HG03469 (cell line): Measurements from ENCODE around the gene NPR2.

Source experiments
- ATAC-seq: cut with Tn5 transposase; IDR thresholded peaks from one replicate; pipeline ENCODE4 v1.9.1; 2021; ENCODE audit warnings: mild to moderate bottlenecking, moderate library complexity, moderate number of reproducible peaks; ENCODE audit not compliant: unreplicated experiment

The NPR2 gene

DNA sequence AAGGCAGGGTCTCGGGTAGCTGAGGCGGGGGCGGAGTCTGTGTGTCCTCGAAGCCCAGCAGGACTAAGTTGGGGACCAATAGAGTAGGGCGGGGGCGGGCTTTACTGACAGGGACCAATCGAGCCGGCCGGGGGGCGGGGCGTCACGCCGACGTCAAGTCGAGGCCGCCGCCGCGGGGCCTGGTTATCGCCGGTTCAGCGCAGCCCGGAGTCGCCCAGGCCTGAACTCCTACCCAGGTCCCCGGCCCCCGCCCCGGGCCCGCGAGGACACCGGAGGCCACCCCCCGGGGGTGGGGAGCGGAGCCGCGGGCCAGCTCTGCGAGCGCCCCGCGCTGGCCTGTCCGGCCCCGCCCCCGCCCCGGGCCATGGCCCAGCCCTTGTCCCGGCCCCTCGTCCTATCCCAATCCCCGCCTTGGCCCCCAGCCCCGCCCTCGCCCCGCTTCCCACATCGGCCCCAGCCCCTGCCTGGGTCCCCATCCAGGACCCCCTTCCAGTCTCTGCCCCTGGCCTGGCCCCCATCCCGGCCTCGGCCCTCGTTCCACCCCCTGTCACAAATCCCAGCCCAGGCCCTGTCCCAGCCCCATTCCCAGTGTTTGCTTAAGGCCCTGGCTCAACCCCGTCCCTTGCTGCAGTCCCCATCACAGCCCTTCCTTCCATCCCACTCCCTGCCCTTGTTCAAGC, 37.8 kb downstream of the NPR2 start, which contains the start of gene TMEM8B:
Gene TMEM8B (plus strand): TSS at position 145 of the 680 bp plus-strand sequence. CDS start 220 bp downstream, at position 365.
- no peak for ATAC-seq

DNA sequence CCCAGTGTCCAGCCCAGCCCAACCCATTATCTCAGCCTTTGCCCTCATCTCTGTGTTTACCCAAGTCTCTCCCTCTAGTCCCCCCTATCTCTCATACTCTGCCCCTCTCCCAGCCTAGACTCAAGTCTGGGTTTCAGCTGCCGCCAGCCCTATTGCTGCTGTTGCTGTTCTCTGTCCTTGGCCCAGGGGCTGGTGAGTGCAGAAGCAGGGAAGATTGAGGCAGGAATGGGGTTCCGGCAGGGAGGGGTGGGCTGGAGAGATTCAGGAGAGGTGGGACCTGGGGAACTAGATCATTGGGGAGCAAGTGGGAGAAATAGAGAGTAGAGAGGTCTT, 38.3 kb downstream of the NPR2 start:
- ATAC-seq = no peak

DNA sequence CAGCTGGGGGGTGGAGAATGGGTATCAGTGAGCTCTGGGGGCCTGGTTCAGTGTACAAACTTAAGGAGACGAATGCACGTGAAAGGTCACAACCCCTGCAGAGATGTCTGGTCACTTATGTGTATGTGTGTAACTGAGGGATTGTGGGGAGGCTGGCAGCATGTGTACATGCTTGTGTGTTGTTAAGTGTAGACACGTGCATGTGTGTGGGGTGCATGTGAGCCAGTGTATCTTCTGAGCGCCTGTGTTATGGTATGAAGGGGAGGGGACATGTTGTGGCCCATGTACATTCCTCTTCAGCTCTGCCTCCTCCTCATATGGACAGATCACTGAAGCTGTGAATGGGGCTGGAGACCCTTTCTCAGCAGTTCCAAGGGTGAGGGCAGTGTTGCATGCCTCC, 39.6 kb downstream of the NPR2 start:
- no peak for ATAC-seq

DNA sequence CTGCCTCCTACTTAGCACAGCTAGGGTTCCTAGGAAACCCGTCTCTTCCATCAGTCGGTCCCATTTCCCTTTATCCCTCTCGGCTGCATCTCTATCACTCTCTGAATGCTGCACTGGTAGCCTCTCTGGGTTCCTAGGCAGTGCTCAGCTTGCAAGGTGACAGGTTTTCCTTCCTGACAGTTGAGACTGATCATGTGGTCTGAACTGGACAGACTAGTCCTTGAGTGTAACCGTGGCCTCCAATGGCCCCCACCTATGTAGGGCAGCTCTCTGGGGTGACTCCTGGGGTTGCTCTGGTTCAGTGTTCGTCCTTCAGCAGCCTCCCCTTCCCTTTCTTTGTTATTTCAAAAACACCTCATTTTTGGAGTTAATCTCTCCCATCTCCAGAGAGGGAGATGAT, 41.4 kb downstream of the NPR2 start:
- no peak for ATAC-seq

DNA sequence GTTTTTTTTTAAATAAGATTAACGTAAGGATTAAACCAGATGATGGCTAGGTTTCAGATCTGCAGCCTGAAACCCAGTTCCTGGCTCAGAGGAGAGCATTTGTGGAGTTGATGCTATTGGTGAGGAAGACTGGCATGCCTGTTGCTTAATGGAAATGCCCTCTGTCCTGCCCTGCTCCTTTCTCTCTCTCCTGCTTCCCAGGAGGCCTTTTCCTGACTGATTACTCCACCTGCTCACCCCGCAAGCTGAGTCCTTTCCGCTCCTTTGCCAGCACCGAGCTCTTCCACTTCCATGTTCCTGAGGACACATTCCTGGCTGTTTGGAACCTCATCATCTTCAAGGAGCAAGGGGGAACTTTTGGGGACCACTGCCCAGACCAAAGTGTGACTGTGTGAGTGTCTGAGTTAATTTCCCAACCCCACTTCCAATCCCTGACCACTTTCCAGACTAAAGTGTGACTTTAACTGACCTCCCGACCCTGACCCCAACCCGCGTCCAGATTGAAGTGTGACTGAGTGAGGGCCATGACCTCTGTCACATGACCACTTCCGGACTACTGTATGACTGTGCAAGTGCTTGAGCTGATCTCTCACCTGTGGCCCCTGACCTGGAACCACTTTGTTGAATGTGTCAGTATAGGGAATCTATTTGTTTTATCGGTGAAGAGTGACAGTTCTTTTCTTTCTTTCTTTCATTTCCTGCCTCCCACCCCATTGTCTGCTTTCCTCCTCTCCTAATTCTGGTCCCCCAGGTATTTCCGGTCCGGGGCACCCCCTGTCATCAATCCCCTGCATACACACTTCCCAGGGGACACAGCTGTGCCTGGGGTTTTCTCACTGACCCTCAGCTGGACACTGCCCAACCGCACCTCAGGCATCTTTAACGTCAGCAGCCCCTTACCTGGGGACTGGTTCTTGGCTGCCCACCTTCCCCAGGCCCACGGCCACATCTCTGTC, 43.1 kb downstream of the NPR2 start:
- no peak for ATAC-seq

DNA sequence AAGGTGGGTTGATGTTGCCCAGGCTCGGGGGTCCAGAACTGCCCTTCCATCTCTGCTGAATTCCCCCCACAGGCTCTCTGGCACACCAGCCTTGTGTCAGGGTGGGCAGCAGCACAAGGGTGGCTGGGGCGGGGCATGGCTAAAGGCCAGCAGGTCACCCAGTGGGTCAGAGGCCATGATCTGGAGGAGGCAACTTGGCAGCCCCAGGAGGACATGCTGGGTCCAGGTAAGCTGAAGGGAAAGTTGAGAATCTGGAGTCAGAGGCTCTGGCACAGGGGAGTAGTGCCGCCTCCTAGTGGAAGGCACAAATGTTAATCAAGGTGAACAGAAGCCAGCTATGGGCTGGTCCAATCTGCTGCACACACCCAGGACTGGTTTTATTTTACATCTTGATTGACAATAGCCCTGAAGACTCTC, 43.8 kb downstream of the NPR2 start:
- no peak for ATAC-seq

DNA sequence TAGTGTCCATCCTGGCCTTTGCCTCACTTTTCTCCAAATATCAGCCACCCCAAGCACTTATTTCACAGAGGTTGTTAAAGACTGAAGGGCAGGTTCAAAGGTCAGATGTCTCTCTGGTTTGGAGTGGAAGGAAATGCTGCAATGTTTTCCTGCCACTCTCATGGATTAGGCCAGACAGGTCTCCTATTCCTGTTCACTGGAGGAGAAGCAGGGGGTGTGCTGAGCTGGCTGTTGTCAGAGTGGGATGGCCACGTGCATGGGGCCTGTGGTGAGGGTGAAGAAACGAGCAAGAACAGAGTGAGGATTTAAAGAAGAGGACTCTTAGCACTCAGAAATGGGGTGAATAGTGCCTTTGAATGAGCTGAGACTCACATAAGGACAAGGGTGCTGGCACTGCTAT, 44.4 kb downstream of the NPR2 start:
- ATAC-seq = no peak

DNA sequence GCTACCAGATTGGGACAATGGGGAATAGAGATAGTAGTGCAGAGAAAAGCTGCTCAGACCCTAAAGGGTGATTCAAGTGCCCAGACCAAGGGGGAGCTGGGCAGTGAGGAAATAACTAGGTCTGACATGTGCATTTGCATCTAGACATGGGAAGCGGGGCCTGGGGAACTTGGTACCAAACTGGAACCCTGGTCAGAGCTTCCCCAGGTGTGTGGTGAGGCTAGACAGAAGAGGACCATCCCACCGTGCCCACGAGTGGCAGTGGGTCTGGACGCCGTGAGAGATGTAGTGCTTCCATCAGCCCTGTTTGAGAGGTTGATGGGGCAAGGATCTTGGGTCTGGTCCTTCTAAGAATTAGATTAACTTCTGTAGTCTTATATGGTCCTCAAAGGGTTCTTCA, 45.2 kb downstream of the NPR2 start:
- no peak for ATAC-seq

DNA sequence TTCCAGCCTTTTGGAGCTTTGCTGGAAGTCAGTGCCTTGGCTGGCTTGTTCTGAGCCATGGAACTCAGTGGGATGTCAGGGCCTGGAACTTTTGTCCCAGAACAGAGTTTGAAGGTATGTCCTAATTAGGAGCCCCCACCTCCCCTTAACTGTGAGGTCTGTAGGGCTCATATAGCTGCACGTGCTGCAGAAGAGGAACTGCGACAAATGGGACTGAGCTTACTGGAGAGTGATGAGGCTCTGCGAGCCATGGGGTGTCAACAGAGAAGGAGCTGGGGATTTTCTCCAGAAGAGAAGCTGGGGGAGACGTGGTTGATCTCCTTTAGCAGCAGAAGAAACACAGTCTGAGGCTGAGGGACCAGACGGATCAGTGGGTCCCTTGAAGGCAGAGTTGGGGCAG, 48.5 kb downstream of the NPR2 start:
- ATAC-seq = no peak

DNA sequence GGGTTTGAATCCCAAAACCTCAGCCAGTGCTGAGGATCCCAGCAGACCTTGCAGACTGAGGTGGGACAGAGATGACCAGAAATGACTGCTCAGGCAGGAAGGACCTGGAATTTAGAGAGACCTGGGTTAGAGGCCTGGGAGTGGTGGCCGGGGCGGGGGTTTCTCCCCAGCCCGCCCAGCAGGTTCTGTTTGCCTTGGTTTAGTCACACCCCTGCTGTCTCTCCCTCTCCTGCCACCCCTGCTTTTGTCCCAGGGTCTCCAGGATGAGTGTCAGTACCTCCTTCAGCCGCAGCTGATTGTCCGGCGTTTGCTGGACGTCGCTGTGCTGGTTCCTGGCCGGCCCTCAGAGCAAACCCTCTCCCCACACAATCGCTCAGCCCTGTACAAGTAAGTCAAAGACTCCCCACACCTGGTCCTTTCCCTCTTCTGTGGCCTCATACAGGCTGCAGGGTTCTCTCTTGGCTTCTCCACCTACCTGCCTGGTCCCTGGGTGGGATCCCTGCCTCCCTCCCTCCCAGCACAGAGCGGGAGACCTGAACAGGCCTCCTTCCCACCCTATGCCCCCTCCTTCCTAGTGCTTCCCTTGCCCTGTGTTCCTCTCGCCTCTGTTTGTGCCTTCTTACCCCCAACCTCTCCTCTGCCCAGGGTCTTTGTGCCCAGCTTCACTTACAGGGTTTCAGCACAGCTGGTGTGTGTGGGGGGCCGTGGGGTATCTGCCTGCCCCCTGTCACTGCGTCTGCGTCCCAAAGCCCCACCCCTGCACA, 49.7 kb downstream of the NPR2 start:
- ATAC-seq = no peak

DNA sequence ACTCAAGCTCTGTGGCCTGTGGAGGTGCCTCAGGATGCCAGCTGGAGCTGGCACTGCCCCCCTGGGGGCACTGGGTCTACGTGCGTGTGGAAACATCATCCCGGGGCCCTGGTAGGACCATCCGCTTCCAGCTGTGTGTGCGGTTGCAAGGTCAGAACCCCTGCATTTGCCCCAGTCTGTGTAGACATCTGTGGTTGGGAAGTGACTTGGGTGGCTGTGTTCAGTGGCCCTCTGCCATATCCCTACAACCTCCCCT, 50.2 kb downstream of the NPR2 start:
- no peak for ATAC-seq

DNA sequence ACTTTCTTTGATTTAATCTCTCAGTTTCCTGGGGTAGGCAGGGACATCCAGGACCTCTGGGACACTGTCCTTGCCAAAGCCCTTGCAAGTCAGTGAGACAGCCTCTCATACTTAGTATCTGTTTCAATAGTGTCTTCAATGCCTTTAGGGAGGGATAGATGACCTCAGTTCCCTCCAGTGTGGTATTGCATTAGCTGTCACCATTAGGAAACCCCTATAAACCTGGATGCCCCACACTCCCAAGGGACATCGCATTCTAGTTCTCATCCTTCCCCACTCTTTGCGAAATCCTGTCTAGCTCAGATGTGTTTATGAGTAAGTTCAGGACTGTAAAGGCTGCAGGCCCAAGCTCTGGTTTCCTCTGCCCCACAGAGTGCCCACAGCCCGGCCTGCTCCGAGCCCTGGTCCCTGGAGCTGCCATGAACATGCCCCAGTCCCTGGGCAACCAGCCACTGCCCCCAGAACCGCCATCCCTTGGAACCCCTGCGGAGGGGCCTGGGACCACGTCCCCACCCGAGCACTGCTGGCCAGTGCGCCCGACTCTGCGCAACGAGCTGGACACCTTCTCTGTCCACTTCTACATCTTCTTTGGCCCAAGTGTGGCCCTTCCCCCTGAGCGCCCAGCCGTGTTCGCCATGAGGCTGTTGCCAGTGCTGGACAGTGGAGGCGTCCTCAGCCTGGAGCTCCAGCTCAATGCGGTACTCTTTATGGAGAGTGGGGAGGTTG, 50.8 kb downstream of the NPR2 start:
- no peak for ATAC-seq

DNA sequence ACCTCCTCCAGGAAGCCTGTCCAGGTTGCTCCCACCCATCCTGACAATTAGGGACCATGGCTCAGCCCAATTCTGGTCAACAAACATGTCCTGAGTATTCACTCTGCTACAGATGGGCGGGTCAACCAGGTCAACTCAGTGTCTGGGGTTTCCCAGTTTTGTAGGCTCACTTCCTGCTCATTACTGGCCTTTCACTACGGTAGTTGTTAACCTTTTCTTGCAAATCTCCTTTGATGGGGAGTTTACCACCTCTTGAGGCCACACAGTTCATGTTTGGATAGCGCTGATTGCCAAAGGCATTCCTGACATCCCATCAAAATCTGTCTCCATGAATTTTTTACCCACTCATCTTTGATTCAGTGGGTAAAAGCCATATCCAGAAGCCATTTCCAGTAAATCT, 51.4 kb downstream of the NPR2 start:
- no peak for ATAC-seq

DNA sequence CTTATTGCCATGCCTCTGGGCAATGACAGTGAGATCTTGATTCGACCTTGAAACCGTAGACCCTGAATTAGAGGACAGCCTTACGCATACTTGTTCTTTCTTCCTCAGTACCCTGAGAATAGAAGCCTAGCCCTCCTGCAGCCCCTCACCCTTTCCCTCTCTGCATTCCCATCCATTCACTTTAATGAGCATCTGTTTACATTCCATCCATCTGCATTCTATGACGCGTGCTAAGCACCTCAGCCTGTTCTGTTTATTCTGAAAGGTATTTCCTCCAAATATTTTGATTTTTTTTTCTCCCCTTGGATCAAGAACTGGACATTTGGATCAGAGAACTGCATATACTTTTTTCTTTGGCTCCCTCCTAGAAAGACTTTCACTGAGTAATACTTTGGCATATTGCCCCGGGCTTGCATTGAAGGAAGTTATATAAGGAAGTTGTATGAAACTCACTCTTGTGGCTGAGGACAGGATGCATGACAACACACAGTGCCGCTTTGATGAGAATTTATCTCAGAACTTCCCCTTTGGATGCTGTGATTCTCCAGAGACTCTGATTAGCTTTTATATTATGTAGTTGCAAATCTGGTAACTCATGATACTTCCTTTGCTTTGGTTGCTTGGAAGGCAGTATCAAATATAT, 53.4 kb downstream of the NPR2 start:
- ATAC-seq = no peak

DNA sequence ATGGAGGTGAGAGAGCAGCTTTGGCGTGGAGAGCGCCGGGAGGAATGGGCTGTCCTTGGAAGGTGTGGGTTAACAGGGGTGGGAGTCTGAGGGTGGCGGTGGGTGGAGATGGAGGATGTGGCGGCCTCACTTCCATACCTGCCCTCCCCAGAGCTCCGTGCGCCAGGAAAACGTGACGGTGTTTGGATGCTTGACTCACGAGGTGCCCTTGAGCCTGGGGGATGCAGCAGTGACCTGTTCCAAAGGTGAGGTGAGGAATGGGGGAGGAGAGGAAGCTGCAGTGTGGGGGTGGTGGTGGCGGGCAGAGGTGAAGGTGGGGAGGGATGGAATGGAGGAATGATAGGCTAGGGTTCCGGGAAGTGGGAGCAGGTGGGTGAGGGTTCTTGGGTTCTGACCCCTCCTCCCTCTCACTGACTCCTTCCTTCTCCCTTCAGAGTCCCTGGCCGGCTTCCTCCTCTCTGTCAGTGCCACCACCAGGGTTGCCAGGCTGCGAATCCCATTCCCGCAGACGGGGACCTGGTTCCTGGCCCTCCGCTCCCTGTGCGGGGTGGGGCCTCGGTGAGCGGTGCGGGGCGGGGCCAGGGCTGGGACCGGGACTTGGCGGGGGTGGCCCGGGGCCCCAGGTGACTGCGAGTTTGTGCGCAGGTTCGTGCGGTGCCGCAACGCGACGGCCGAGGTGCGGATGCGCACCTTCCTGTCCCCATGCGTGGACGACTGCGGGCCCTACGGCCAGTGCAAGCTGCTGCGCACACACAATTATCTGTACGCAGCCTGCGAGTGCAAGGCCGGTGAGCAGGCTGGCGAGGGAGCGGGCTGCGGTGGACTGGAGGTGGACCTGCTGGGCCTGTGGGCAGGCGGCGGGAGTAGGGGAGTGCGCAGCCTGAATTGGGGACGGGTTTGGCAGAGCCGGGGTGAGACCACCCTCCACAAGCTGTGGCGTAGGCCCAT, 54.7 kb downstream of the NPR2 start:
- ATAC-seq = no peak

DNA sequence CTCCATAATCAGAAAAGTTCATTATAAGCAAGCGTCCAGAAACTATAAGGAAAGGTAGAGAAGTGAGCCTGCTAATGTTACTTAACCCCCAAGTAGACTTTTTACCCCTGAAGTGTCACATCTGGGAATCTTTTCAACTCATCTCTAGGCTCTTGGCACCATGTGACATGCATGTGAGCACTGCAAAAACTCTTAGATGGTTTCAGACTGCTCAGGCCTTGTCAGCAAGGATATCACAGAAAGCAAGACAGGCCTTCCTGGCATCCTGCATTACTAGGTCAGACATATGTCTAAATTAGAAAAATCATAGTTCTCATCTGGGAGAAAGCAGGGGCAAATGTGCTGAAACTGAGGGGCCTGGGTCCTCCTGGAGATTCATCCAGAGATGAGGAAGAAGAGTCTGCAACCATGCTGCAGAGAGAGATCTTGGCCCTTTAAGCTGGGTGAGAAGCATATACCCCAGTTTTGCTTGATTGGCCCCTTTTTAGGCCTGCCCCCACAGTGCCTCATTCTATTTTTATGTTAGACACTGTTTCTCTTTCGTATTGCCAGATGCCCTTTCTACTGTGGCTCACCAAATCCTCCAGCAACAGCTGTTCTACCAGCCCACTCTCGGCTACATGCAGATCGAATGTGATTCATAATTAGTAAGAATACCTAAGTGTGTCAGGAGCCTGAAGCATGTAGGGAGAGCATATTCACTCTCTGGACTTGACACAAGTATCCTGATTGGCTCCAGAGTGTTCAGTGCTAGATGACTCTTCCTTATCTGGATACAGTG, 56.6 kb downstream of the NPR2 start:
- peak; percentile 64 for ATAC-seq

DNA sequence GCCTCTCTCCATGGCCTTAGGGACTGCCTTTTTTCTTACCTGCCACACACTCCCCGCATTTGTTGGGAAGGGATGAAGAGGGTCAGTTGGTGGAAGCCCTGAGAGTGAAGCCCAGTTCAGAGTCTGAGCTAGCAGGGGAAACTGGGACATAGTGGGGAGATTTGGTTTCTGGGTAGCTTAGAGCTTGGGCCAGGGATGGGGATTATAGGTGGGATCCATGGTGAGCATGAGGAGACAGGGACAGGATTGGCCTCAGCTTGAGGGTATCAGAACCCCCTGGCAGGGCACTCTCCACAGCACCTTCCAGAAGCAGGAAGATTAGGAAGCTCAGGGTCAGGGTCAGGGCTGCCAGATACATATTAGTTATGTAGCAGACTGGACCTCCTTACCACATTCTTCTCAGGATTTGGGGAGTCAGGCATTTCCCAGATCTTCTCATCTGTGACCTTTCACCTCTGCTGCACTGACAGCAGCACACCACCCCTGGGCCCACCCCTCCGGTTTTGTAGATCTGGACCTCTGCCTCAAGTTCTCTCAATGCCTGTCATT, 61.0 kb downstream of the NPR2 start:
- ATAC-seq = no peak
